Ovary (tissue), 3 donors: Measurements from ENCODE around the gene RHPN2.

Experiments
- CTCF ChIP-seq, 3 donors: fragments of 450-650 bp in 2 of 3; fragments of 200-600 bp in 1 of 3; IDR thresholded peaks; one replicate each; pipeline versions ENCODE4 v1.5.1 to v1.8.0; 2016 to 2022; ENCODE audit warnings: antibody characterized with exemption in 3 of 3, mild to moderate bottlenecking in 1 of 3
- EP300 ChIP-seq: sonication (generic); formaldehyde crosslinking; IDR thresholded peaks from one replicate; pipeline ENCODE4 v1.6.1; 2017; ENCODE audit warnings: antibody characterized with exemption
- POLR2A ChIP-seq: fragments of 450-650 bp; IDR thresholded peaks from one replicate; pipeline ENCODE4 v1.6.1; 2017; ENCODE audit warnings: antibody characterized with exemption, mild to moderate bottlenecking, moderate library complexity
- donor health status: DM: no; HTN: no; CAD: no.

- TF ChIP-seq CTCF (IDR thresholded peaks at IDR 0.05) (no peak), EP300 (no peak), POLR2A (no peak)
These were observed 29.9 kb upstream of the RHPN2 start for GRCh38 chr19:33094436-33095067.
